GM21360 (cell line): Measurements from ENCODE around the gene CIDEB.
"Not testable (repeated sequence)": the region's sequence is repeated elsewhere in the genome, so short reads cannot be mapped to it uniquely, and the experiment has no call there.

ENCODE experiments used
- ATAC-seq: cut with Tn5 transposase; IDR thresholded peaks from one replicate; pipeline ENCODE4 v1.9.1; 2021; ENCODE audit warnings: mild to moderate bottlenecking, moderate library complexity; ENCODE audit not compliant: unreplicated experiment

Gene CIDEB

DNA sequence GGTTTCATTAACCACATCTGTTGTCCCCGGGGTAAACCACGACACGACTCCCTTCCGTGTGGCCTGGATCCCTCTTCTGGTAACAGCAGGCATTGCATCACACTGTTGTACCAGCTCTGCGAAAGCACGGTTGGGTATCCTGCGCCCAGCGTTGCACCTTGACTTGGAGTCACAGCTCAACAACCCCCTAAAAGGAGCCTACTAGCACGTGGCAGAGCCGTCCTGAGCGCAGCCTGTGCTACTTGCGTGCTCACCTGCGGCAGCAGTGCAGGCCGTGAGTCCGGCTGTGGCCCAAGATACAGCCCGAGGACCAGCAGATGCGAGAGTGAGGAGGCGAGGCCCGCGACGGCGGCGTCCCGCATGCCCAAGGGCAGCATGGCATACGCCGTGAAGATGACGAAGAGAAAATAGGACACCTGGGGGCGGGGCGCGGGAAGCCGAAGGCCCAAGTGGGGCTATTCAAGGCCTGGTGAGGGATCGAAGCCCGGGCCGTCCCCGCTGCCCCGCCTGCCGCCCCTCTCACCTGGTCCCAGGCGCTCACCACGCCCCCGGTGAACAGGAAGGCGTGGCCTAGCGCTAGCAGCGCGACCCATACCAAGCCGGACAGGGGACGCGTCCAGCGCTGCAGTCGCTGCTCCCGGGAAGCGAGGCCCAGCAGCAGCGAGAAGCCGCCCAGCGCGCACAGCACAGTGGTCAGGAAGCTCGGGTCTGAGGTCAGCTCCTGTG lies 24.7 kb upstream of the CIDEB start:
- peak; percentile 83 for ATAC-seq

DNA sequence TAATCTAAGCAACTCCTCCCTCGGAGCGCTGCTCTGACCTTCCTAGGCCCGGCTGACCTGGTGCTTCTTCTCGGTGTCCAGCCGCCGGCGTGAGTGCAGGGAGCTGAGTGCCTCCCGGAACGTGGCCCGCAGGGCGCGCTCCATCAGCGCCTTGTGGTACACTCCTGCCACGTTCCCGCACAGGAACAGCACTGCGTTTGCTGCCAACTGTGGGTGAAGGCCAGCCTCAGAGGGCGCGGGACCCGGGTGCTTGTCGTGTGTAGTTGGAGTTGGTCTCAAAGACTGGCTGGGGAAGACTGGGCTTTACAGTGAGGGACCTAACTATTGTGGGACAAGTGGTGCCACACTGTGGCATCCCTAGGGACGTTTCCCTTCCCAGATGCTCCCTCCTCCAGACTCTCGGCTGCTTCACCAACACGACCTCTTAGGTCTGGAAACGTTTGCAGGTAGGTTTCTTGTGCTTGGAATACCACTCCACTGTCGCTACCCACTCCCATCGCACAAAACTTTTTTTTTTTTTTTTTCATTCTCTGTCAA lies 24.0 kb upstream of the CIDEB start:
- ATAC-seq, result no peak

DNA sequence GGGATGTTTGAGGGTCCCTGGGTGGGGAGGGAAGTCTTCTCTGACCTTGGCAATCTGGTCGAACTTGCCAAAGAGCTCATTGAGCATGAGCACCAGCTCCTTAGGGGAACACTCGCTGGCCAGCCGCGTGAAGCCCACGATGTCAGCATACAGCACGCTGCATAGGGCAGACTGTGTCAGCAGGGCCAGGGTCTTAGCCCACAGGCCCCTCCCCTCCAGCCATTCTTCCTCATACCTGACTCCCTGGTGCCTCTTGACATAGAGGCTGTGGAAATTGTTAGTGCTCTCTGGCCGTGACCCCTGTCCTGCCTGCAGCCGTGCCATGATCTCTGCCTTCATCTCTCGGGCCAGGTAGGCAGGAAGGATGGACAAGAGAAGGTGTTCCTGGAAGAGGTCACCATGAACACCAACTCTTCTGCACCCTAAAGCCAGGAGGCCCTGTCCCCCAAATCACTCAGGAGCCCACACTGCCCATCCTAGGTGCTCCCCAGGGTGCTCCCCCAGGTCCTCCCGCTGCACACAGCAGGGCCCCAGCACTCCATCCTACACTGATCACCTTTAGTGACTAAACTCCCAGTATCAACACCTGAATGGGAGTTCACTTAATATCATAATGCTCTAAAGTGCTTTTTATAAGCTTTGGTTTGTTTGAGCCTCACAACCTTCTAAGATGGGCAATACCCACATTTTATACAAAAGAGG lies 23.3 kb upstream of the CIDEB start:
- no peak for ATAC-seq

DNA sequence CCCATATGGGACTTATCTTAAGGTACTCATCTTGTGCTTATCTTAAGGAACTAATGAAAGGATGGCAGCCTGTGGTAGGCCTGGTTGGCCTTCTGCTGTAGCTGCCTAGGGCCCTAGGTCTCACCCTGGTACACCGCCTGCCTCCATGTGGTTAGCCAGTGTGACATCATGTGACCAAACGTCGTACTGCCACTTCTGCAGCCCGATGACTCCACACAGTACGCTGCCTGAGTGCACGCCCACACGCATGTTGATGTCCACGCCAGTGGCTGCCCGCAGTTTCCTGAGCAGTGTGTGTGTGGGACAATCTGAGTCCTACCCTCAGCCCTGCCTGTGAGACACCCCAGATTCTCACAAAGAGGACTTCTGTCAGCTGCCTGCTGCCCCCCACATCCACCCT lies 22.0 kb upstream of the CIDEB start:
- no peak for ATAC-seq

DNA sequence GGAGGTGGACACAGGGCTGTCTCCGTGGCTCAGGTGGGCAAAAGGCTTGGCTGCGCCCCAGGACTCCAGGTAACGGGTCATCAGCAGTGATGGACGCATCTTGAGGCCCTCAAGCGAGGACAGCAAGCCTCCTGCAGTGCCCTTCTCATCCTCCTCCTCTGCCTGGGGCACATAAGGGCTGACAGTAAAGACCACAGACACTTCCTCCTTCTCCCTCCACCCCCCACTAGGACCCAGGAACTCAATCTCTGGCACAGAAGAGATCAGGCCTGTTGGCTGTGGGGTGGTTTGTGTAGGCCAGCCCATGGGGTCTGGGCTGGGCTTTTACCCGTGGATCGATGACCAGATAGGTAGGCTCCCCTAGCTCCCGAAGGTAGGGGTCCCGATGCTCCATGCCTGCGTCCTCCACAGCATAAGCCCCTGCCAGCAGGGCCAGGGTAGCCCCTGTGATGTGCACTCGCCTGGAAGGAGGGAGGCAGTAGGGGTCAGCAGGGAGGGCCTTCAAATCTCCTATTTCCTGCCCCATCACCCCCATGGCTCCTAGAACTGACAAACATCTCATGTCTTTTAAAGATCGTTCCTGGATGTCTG lies 21.4 kb upstream of the CIDEB start:
- ATAC-seq, result no peak

DNA sequence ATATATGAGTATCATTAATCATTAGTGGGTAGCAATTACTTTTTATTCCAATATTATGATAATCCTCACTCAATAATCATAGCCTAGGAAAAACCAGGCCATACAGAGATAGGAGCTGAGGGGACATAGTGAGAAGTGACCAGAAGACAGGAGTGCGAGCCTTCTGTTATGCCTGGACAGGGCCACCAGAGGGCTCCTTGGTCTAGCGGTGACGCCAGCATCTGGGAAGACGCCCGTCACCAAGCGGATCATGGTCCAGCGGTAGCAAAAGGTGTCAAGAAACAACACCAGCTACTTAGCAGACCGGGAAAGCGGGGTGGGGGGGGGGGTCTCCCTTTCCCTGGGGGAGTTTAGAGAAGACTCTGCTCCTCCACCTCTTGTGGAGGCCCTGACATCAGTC lies 20.1 kb upstream of the CIDEB start:
- not testable (repeated sequence) for ATAC-seq

DNA sequence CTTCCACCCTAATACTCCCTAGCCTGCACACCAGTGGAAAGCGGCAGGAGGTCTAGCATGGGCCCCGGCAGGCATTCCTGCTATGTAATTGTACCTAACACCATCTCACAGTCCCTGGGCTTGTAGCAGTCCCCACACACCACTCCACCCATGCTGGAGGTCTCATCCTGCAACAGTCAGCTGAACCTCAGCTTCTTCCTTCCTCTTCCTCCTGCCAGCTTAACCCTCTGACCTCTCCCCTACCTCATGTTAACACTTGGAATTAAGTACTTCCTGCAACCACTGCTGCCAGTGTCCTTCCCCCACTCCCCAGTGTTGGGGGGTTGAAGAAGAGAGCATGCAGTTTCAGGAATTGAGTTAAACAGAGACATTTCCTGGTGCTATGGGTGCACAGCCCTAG lies 19.5 kb upstream of the CIDEB start:
- no peak for ATAC-seq

DNA sequence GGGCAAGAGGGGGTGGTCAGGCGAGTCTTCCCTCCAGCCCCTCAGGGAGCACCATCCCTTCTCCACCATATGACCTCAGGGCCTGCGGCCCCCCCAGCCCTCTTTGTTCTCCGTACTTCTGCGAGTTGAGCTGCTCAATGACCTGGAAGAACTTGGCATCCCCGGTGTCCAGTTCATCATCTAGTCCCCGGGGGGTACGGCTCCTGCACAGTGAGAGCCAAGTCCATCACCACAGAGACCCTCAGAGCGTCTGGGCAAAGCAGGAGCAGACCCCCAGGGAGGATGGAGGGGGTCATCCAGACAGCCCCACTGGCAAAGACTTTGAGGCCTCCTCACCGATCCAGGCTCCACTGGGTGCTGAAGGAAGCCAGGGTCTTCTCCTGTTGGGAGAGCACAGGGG lies 18.2 kb upstream of the CIDEB start:
- ATAC-seq, result no peak

DNA sequence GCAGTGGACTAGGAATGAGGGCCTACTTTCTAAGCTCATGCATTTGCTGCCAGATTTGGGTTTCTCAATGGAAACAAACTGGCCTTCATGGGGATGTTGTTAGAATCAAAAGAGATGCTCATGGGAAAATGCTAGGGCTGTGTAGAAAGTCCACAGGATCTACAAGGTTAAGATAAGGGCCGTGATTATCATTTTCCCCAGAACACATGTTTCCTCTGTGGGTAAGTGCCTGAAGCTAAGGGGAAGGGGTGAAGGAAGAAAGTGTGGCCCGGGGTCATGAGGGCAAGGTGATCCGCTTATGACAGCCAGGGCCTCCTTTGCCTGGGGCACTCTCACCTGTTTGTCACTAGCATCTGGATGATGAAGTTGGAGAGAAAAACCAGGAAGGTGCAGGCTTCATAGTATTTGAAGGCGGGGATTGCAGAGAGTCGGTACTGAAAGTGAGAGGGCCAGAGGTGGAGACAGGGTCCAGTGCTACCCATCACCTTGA lies 17.3 kb upstream of the CIDEB start:
- ATAC-seq, result no peak

DNA sequence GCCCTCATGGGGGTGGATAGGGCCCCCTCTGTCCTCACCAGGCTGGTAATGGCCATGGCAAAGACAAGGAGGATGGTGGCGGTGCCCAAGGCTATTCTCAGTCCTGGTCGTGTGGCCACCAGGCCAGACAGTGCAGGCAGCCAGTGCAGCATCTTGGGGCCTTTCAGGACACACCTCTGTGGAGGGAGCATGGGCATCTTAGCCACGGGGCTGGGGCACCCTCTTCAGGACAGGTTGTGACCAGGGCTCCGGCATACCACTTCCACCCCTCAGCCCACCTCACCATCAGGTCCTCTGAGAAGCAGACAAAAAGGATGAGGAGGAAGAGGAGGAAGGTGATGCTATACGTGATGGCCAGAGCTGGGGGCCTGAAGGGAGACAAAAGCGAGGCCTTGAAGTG lies 16.2 kb upstream of the CIDEB start:
- no peak for ATAC-seq

DNA sequence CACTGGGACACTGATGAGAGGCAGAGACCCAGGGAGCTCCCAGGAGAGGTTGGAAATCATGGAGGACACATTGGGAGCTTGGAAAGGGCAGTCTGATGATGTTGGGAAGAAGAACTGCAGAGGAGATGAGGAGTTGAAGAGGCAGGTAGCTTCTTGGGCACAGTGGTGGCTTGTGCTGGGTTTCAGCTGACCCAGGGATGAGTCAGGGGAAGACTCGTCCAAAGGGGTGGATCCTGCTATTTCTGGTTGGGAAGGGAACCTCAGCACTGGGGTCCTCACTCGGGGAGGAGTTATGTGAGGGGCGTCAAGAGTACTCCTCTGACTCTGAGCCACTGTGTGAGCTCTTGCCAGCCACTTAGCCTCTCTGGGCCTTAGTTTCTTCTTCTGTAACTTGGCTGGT lies 15.6 kb upstream of the CIDEB start:
- no peak for ATAC-seq

DNA sequence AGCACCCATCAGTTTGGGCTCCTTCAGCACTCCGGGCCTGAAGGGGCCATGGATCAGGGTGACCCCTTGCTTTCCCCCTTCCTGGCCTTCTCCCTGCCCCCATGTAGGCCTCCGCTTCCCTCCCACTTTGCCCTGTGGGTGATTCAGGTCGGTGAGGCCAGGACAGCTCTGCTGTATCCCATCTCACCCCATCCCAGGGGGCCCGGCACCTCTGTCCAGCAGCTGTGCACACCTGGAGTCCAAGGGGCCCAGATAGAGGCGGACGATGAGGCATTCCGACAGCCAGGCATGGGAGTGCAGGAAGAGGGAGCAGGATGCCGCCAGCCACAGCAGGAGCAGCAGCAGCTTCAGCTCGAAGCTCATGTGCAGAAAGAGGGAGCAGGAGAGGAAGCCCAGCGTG lies 14.9 kb upstream of the CIDEB start:
- ATAC-seq, result no peak

DNA sequence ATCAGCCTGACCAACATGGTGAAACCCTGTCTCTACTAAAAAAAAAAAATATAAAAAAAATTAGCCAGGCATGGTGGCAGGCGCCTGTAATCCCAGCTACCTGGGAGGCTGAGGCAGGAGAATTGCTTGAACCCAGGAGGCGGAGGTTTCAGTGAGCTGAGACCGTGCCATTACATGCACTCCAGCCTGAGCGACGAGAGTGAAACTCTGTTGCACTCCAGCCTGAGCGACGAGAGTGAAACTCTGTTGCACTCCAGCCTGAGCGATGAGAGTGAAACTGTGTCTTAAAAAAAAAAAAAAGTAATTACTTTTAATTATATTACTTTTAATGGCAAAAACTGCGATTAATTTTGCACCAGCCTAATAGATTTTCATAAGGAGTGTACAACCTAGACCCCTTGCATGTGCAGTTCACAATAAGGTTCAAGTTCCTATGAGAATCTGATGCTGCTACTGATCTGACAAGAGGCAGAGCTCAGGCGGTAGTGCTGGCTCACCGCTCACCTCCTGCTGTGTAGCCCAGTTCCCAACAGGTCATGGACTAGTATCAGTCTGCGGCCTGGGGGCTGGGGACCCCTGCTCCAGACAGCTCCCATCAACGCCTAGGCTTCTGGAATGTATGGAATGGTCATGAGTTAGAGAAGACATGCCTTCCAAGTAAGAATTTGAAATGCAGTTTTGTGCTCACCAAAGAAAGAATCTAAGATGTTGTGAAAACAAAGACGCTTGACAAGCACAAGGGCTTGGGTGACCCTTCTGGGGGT lies 13.6 kb upstream of the CIDEB start:
- no peak for ATAC-seq

DNA sequence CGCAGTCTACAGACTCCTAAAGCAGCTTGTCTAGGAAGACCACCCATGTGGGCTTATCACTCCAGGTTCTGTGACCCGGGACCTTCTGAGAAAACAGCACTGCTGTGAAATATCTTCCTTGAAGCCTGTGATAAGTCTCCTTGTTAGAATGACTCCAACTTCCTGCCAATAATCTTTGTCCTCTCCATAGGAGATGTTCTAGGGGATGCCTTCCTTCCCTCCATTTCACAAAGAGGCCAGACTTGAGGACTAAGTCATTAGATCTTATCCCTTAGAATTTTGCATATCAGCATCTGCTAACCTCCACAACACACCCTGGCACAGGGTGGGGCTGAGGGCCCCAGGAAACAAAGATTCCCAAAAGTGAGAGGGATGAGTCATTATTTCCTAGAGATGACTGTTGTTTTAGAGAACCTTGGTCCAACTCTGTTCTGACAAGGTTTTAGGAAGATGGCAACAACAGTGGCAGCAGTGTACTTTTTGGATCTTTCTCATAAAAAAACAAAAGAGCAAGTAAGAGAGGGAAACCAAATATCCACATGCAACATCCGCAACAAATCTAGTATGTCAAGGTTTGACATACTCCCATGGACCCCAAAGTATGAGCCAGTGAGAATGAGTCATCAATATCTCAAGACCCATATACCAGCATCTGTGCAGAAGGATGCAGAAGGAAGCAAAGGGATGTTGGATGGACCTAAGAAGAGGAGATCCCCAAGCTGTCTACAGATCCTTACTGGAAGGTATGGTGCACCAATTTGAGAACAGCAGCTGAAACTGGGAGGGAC lies 9.6 kb upstream of the CIDEB start:
- ATAC-seq, result no peak

DNA sequence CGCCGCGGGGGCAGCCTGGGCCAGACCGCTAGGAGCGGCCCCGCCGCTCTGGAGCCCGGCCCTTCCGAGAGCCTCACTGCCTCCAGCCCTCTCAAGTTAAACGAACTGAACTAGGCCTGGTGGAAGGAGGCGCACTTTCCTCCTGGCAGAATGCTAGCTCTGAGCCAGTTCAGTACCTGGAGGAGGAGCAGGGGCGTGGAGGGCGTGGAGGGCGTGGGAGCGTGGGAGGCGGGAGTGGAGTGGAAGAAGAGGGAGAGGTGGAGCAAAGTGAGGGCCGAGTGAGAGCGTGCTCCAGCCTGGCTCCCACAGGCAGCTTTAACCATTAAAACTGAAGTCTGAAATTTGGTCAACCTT lies 8.8 kb upstream of the CIDEB start:
- ATAC-seq, result no peak

DNA sequence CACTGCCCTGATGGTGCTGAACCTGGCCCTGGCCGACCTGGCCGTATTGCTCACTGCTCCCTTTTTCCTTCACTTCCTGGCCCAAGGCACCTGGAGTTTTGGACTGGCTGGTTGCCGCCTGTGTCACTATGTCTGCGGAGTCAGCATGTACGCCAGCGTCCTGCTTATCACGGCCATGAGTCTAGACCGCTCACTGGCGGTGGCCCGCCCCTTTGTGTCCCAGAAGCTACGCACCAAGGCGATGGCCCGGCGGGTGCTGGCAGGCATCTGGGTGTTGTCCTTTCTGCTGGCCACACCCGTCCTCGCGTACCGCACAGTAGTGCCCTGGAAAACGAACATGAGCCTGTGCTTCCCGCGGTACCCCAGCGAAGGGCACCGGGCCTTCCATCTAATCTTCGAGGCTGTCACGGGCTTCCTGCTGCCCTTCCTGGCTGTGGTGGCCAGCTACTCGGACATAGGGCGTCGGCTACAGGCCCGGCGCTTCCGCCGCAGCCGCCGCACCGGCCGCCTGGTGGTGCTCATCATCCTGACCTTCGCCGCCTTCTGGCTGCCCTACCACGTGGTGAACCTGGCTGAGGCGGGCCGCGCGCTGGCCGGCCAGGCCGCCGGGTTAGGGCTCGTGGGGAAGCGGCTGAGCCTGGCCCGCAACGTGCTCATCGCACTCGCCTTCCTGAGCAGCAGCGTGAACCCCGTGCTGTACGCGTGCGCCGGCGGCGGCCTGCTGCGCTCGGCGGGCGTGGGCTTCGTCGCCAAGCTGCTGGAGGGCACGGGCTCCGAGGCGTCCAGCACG lies 8.2 kb upstream of the CIDEB start:
- no peak for ATAC-seq

DNA sequence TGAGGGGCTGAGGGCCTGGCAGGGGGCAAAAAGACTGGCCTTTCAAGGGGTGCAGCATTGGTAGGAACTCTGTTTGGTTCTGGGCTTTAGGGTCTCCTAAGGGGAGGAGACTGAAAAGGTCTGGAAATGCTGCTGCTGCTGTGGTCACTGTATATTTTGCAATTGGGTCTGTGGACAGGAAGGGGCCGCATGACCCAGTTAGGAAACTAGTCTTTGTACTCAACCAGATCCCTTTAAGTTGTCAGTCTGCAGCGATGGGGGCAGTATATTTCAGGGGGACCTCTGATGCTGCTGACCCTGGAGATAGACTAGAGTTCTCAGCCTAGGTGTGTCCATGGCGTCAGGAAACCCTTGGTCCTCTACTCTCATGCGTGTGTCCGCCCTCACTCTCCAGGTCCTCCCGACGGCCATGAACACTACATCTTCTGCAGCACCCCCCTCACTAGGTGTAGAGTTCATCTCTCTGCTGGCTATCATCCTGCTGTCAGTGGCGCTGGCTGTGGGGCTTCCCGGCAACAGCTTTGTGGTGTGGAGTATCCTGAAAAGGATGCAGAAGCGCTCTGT lies 7.5 kb upstream of the CIDEB start:
- ATAC-seq, result no peak

DNA sequence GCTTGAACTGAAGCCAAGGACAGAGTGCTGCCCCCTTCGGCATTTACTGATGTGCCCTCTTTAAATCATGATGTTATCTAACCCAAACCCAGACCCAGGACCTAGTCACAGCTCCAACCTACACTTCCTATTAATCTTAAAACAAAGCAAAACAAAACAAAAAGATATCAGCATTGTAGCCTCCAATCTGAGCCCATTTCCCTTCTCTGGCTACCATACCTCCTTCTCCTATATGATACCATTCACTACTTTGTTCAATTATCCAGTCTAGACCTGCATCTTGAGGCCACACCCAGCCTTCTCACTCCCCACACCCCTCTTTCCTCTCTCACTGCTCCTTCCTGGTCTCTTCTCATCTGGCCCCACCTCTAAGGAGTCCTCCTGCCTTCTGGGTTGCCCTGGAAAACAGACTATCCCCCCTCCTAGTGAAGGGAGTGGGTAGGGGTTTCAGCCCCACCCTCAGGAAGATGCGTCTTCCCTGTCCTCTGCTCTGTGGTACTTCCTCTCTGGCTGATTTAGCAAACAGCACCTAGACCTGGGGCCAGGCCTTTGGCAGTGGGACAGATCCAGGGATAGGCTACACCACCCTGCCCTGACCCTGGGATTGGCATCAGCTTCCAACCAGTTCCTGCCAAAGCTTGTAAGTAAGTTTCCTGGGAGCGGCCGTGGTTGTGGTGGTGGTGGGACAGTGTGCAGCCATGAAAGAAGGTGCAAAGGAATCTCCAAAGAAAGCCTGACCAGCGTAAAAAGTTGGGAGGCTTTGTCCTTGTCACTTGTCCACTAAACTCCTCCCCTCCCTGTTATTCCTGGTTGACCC lies 6.8 kb upstream of the CIDEB start:
- ATAC-seq, result no peak

DNA sequence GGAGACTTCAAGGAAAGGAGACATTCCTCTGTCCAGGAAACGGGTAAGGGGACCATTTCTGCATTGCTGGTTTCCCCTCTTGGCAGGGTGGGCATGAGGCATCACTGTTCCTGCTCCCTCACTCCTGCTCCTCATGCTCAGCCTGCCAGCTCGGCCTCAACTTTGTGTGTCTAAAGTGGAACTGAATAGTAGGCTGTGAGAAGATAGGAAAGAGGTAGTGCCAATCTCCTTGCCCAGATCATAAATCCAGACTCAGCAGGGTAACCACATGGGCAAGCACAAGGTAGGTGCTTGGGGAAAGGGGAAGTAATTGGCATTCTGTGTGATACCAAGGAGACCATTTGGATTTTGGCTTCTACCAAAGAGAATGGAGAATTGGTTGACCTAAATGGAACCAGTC lies 6.1 kb upstream of the CIDEB start:
- ATAC-seq, result no peak
